Erythroblast (primary cell): Measurements from ENCODE around the gene SSX2IP.

Experiments
- GATA1 ChIP-seq: IDR thresholded peaks from 2 replicates; pipeline ENCODE4 v1.6.1; 2011; ENCODE audit warnings: low read depth, mild to moderate bottlenecking, control low read depth, low read length, moderate library complexity
- POLR2A ChIP-seq: IDR thresholded peaks from 2 replicates; pipeline ENCODE4 v1.6.1; 2011; ENCODE audit warnings: mild to moderate bottlenecking, low read length

GRCh38 chr1:84674705-84675104 is 15.6 kb downstream of the SSX2IP start:
- no peak for TF ChIP-seq POLR2A
- TF ChIP-seq GATA1, result no peak
